Ascending aorta (tissue), 2 donors: ENCODE results near the gene CALN1. TPM values are rescaled to one million over a fixed set of nuclear protein-coding genes. Genes with fewer than 3 reads are reported as not detected.

Source experiments
- DNase-seq, 2 donors: peaks; one replicate each; pipeline ENCODE4 v3.0.0-alpha.2; 2019; ENCODE audit warnings: low spot score in 2 of 2
- H3K27ac ChIP-seq, 2 donors: fragments of 200-600 bp; sonication (generic); one replicate each; pipeline ENCODE4 v1.5.1; 2016 to 2017; ENCODE audit warnings: mild to moderate bottlenecking in 1 of 2
- H3K27me3 ChIP-seq: fragments of 200-600 bp; sonication (generic); one replicate; pipeline ENCODE4 v1.5.1; 2017
- H3K36me3 ChIP-seq, 2 donors: fragments of 200-600 bp; sonication (generic); one replicate each; pipeline ENCODE4 v1.5.1; 2016
- H3K4me1 ChIP-seq, 2 donors: fragments of 200-600 bp; sonication (generic); one replicate each; pipeline ENCODE4 v1.5.1; 2016 to 2017; ENCODE audit warnings: mild to moderate bottlenecking in 1 of 2
- H3K4me3 ChIP-seq, 2 donors: fragments of 200-600 bp; sonication (generic); one replicate each; pipeline ENCODE4 v1.5.1; 2016 to 2017; ENCODE audit warnings: mild to moderate bottlenecking in 1 of 2
- H3K9me3 ChIP-seq, 2 donors: fragments of 200-600 bp; sonication (generic); one replicate each; pipeline ENCODE4 v1.5.1; 2016
- CTCF ChIP-seq, 3 experiments: fragments of 200-600 bp in 2 of 3; fragments of 450-650 bp in 1 of 3; sonication (generic) in 2 of 3; IDR thresholded peaks; one replicate each; pipeline ENCODE4 v1.5.1; 2016 to 2019; ENCODE audit warnings: antibody characterized with exemption in 3 of 3, mild to moderate bottlenecking in 1 of 3, moderate library complexity in 1 of 3
- intact Hi-C: fragments of 100-400 bp; cut with DNase I; formaldehyde crosslinking; loops from one replicate; pipeline ENCODE4 v1.15.1; 2023
- total RNA-seq: library from RNA; depleted of rRNA; stranded (reverse); fragments of >200 nt; gene quantifications from one replicate; pipeline ENCODE4 v1.1.0, GENCODE V29; 2016

CALN1 gene
- total RNA-seq, 1 donor from 2014 or later, result 1.2 TPM

- Histone ChIP-seq H3K9me3 (peaks cover 0 to 8% of the 10 kb centered on the region in 2 donors), H3K27me3 (no peaks in the 10 kb centered on the region), H3K36me3 (no peaks in the 10 kb centered on the region), H3K27ac (no peak overlapping the region), H3K4me1 (no peaks in the 10 kb centered on the region), H3K4me3 (no peak overlapping the region)
- DNase-seq, result no peak
- intact Hi-C loops, result no loop called here
- TF ChIP-seq CTCF (IDR thresholded peaks at IDR 0.05), result no peak
These were observed 139.7 kb downstream of the CALN1 start for GRCh38 chr7:72272479-72272878.

- intact Hi-C loops, result no loop called here
- H3K27ac ChIP-seq, result no peak overlapping the region
- TF ChIP-seq CTCF (IDR thresholded peaks at IDR 0.05), result no peak
These were observed 143.3 kb downstream of the CALN1 start for GRCh38 chr7:72268796-72269195.

GRCh38 chr7:72268090-72268489 lies 144.0 kb downstream of the CALN1 start:
- intact Hi-C loops, result no loop called here
- H3K36me3 ChIP-seq, result no peaks in the 10 kb centered on the region
- H3K27me3 ChIP-seq, result no peaks in the 10 kb centered on the region
- no peak overlapping the region for H3K27ac ChIP-seq
- H3K4me3 ChIP-seq, result no peak overlapping the region
- no peak for DNase-seq
- peaks cover 0 to 8% of the 10 kb centered on the region in 2 donors for H3K9me3 ChIP-seq
- no peak for TF ChIP-seq CTCF (IDR thresholded peaks at IDR 0.05)
- H3K4me1 ChIP-seq, result no peaks in the 10 kb centered on the region

More at GRCh38 chr7:72268796-72269195, 143.3 kb downstream of the CALN1 start:
- Histone ChIP-seq H3K27me3 (no peaks in the 10 kb centered on the region), H3K4me3 (no peak overlapping the region), H3K9me3 (peaks cover 0 to 8% of the 10 kb centered on the region in 2 donors), H3K36me3 (no peaks in the 10 kb centered on the region), H3K4me1 (no peaks in the 10 kb centered on the region)
- DNase-seq, result no peak

GRCh38 chr7:72267291-72267800 lies 144.8 kb downstream of the CALN1 start:
- H3K4me3 ChIP-seq, result no peak overlapping the region
- peaks cover 0 to 8% of the 10 kb centered on the region in 2 donors for H3K9me3 ChIP-seq
- no peaks in the 10 kb centered on the region for H3K27me3 ChIP-seq
- no peak for TF ChIP-seq CTCF (IDR thresholded peaks at IDR 0.05)
- H3K27ac ChIP-seq, result no peak overlapping the region
- intact Hi-C loops, result no loop called here
- no peaks in the 10 kb centered on the region for H3K4me1 ChIP-seq
- no peaks in the 10 kb centered on the region for H3K36me3 ChIP-seq
- no peak for DNase-seq

- intact Hi-C loops, result no loop called here
These were observed 145.4 kb downstream of the CALN1 start for GRCh38 chr7:72266771-72267170.

More at GRCh38 chr7:72266771-72267170, 145.4 kb downstream of the CALN1 start:
- H3K27me3 ChIP-seq, result no peaks in the 10 kb centered on the region
- peaks cover 0 to 8% of the 10 kb centered on the region in 2 donors for H3K9me3 ChIP-seq
- DNase-seq, result no peak
- H3K4me3 ChIP-seq, result no peak overlapping the region
- H3K4me1 ChIP-seq, result no peaks in the 10 kb centered on the region
- H3K36me3 ChIP-seq, result no peaks in the 10 kb centered on the region
- H3K27ac ChIP-seq, result no peak overlapping the region
- no peak for TF ChIP-seq CTCF (IDR thresholded peaks at IDR 0.05)
